WTC11 (cell line): ENCODE data around the gene ITGB4.

Source experiments
- CREM ChIP-seq: sonication (generic); formaldehyde crosslinking; IDR thresholded peaks from 2 replicates; pipeline ENCODE4 v1.8.1; 2022; ENCODE audit warnings: mild to moderate bottlenecking, missing genetic modification reagents, moderate library complexity
- CTCF ChIP-seq: fragments of 200-600 bp; IDR thresholded peaks from 2 replicates; pipeline ENCODE4 v1.8.0; 2022; ENCODE audit warnings: antibody characterized with exemption
- ELF4 ChIP-seq: sonication (generic); formaldehyde crosslinking; IDR thresholded peaks from 2 replicates; pipeline ENCODE4 v1.8.1; 2022; ENCODE audit warnings: low read depth, mild to moderate bottlenecking, moderate library complexity, missing genetic modification reagents
- KAT7 ChIP-seq: sonication (generic); formaldehyde crosslinking; IDR thresholded peaks from 2 replicates; pipeline ENCODE4 v1.8.1; 2023; ENCODE audit warnings: missing genetic modification reagents, mild to moderate bottlenecking, borderline replicate concordance
- RELA ChIP-seq: sonication (generic); formaldehyde crosslinking; IDR thresholded peaks from 2 replicates; pipeline ENCODE4 v1.8.1; 2022; ENCODE audit warnings: missing genetic modification reagents, mild to moderate bottlenecking, borderline replicate concordance
- SMAD4 ChIP-seq: sonication (generic); formaldehyde crosslinking; IDR thresholded peaks from 2 replicates; pipeline ENCODE4 v1.8.0; 2022; ENCODE audit warnings: mild to moderate bottlenecking, missing genetic modification reagents
- TEAD4 ChIP-seq: sonication (generic); formaldehyde crosslinking; IDR thresholded peaks from 2 replicates; pipeline ENCODE4 v1.8.0; 2022; ENCODE audit warnings: mild to moderate bottlenecking, missing genetic modification reagents
- ZBTB21 ChIP-seq: sonication (generic); formaldehyde crosslinking; IDR thresholded peaks from 2 replicates; pipeline ENCODE4 v1.8.1; 2023; ENCODE audit warnings: mild to moderate bottlenecking, missing genetic modification reagents, borderline replicate concordance

- TF ChIP-seq RELA (CRISPR knock-in tag) (no peak), ELF4 (CRISPR knock-in tag) (no peak), ZBTB21 (CRISPR knock-in tag) (no peak), CREM (CRISPR knock-in tag) (no peak), KAT7 (no peak), CTCF (no peak), TEAD4 (CRISPR knock-in tag) (no peak), SMAD4 (CRISPR knock-in tag) (0 out of 2 replicates have a peak, but pooled peaks have one; percentile 43)
These were observed at the start of gene ITGB4 for GRCh38 chr17:75720656-75721462.
